Measurements from ENCODE around the gene VILL. TPM values are rescaled to one million over a fixed set of nuclear protein-coding genes. Genes with fewer than 3 reads are reported as not detected.
A peak's percentile ranks its signal among the peaks of the same experiment; 100 is the strongest.

VILL gene
- total and polyA plus RNA-seq, 4 donors: 0.88 to 3.5 (median 1.6) TPM

DNA sequence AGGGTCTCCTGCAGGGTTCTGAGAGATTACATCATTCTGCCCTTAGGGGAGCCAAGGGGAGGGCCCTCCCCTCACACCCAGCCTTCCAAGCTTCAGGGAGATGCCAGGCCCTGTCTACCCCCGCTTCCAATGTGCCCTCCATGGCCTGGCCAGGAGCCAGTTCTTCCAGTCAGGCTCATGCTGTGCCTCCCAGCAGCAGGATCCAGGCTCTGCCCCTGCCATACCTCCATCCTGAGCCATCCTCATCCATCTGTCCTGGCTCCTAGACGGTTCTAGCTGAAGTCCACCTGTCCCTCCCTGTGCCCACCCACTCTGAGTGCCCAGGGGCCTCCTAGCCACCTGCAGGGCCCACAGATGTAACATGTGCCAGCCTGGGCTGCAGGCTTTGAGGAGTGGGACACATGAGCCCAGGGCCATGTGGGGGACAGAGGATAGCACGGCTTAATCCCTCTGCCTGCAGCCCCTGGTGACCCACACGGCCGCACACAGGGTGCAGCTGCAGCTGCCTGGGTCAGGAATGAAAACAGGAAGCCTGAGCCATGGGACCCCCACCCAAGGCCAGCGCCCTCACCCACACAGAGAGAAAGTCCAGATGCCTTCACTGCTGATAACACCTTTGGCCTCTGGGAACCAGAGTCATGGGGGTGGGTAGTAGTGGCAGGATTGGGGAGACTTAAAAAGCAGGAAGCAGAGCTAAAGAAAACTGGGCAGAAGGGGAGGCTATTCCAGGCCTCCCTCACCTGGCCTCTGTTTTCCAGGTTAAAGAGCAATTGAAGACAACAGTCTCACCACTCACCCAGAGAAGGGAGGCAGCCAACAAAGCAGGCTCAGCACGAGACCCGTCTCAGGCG lies 27.1 kb downstream of the VILL start:
- DNase-seq (ENCODE audit: low spot score): no peak
- Histone ChIP-seq H3K4me1 (ENCODE audit: control insufficient read depth in 4 of 4, insufficient read depth in 4 of 4, low read length in 3 of 4) (peaks cover 0 to 2% (median 0%) of the 10 kb centered on the region in 4 donors), H3K27me3 (ENCODE audit: control insufficient read depth in 4 of 4, insufficient read depth in 4 of 4, low read length in 3 of 4) (no peaks in the 10 kb centered on the region), H3K9ac (ENCODE audit: low read depth in 1 of 2, low read length in 2 of 2) (no peak overlapping the region), H3K9me3 (ENCODE audit: control insufficient read depth in 4 of 4, low read length in 3 of 4) (peaks cover 0 to 2% (median 0%) of the 10 kb centered on the region in 4 donors), H3K27ac (ENCODE audit: low read depth in 1 of 2, low read length in 2 of 2) (no peak overlapping the region), H3K4me3 (ENCODE audit: low read depth in 1 of 3, low read length in 3 of 3) (no peak overlapping the region), H3K36me3 (ENCODE audit: control insufficient read depth in 4 of 4, insufficient read depth in 3 of 4, low read depth in 1 of 4, low read length in 3 of 4) (peaks cover 4 to 19% (median 13%) of the 10 kb centered on the region in 4 donors)
- WGBS: 82% methylated on average over 9 of the region's 9 CpGs
- TF ChIP-seq YY1 (IDR thresholded peaks at IDR 0.05) (no peak), FOXA2 (IDR thresholded peaks at IDR 0.05) (no peak)

DNA sequence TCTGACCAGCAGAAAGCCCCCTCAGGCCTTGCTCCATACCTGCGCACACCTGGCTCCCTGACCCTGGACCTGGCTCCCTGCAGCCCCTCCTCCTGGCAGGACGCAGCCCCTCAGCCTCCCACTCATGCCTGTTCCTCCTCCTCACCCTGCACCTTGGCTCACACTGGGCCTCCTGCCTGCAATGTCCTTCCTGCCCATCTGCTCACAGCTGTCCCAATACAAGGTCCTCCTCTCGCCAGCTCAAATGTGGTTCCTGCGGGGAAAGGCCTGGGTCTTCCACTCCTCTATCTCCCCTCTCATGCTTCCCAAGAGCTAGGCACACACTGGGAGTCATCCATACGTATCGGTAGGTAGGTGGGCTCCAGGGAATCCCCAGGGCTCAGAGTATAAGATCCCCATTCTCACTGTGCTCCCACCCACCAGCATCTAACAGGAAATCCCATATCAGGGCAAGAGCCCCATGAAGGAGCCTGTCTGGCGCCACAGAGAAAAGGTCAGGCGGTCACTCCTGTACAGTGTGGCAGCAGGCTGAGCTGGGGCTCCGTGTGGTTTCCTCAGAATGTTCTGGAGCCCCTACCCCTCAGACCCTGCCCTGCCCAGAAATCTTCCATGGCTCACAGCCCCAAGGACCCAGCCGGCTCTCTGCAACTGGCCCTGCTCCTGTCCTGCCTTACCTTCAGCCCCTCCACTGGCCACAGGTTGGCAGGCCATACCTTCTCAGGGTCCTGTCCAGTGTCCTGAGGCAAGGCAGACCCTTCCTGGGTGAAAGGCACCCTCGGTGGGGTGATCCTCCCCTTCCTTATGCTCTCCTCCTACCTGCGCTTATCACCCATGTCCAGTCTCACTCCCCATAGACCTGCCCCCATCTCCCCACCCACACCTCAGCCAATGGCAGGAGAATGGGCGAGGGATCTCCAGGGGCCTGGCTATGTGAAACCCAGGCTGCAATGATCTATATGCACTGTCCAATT lies 28.0 kb downstream of the VILL start:
- no peaks in the 10 kb centered on the region for H3K27me3 ChIP-seq (ENCODE audit: control insufficient read depth in 4 of 4, insufficient read depth in 4 of 4, low read length in 3 of 4)
- TF ChIP-seq EGR1 (IDR thresholded peaks at IDR 0.05; ENCODE audit: low read depth in 2 of 2): no peak
- TF ChIP-seq HNF4G (IDR thresholded peaks at IDR 0.05): no peak
- no peak for TF ChIP-seq FOXA2 (IDR thresholded peaks at IDR 0.05)
- no peak for TF ChIP-seq SP1 (IDR thresholded peaks at IDR 0.05)
- TF ChIP-seq NR2F2 (IDR thresholded peaks at IDR 0.05): no peak
- TF ChIP-seq, protein P1, sequence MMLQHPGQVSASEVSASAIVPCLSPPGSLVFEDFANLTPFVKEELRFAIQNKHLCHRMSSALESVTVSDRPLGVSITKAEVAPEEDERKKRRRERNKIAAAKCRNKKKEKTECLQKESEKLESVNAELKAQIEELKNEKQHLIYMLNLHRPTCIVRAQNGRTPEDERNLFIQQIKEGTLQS (IDR thresholded peaks at IDR 0.05): no peak
- no peak for TF ChIP-seq JUND (IDR thresholded peaks at IDR 0.05)
- TF ChIP-seq FOXA1 (IDR thresholded peaks at IDR 0.05): no peak
- no peak for TF ChIP-seq YY1 (IDR thresholded peaks at IDR 0.05)
- no peak for TF ChIP-seq TAF1 (conservative IDR thresholded peaks at IDR 0.05)
- no peak for TF ChIP-seq GABPA (IDR thresholded peaks at IDR 0.05 in 1 of 2, conservative IDR thresholded peaks at IDR 0.05 in 1 of 2)
- TF ChIP-seq, protein P2, sequence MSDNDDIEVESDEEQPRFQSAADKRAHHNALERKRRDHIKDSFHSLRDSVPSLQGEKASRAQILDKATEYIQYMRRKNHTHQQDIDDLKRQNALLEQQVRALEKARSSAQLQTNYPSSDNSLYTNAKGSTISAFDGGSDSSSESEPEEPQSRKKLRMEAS (IDR thresholded peaks at IDR 0.05): no peak
- TF ChIP-seq RXRA (IDR thresholded peaks at IDR 0.05): no peak
- TF ChIP-seq, protein P3, sequence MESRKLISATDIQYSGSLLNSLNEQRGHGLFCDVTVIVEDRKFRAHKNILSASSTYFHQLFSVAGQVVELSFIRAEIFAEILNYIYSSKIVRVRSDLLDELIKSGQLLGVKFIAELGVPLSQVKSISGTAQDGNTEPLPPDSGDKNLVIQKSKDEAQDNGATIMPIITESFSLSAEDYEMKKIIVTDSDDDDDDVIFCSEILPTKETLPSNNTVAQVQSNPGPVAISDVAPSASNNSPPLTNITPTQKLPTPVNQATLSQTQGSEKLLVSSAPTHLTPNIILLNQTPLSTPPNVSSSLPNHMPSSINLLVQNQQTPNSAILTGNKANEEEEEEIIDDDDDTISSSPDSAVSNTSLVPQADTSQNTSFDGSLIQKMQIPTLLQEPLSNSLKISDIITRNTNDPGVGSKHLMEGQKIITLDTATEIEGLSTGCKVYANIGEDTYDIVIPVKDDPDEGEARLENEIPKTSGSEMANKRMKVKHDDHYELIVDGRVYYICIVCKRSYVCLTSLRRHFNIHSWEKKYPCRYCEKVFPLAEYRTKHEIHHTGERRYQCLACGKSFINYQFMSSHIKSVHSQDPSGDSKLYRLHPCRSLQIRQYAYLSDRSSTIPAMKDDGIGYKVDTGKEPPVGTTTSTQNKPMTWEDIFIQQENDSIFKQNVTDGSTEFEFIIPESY (IDR thresholded peaks at IDR 0.05): no peak
- TF ChIP-seq, protein P4, sequence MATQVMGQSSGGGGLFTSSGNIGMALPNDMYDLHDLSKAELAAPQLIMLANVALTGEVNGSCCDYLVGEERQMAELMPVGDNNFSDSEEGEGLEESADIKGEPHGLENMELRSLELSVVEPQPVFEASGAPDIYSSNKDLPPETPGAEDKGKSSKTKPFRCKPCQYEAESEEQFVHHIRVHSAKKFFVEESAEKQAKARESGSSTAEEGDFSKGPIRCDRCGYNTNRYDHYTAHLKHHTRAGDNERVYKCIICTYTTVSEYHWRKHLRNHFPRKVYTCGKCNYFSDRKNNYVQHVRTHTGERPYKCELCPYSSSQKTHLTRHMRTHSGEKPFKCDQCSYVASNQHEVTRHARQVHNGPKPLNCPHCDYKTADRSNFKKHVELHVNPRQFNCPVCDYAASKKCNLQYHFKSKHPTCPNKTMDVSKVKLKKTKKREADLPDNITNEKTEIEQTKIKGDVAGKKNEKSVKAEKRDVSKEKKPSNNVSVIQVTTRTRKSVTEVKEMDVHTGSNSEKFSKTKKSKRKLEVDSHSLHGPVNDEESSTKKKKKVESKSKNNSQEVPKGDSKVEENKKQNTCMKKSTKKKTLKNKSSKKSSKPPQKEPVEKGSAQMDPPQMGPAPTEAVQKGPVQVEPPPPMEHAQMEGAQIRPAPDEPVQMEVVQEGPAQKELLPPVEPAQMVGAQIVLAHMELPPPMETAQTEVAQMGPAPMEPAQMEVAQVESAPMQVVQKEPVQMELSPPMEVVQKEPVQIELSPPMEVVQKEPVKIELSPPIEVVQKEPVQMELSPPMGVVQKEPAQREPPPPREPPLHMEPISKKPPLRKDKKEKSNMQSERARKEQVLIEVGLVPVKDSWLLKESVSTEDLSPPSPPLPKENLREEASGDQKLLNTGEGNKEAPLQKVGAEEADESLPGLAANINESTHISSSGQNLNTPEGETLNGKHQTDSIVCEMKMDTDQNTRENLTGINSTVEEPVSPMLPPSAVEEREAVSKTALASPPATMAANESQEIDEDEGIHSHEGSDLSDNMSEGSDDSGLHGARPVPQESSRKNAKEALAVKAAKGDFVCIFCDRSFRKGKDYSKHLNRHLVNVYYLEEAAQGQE (IDR thresholded peaks at IDR 0.05): no peak
- no peak for TF ChIP-seq HNF4A (conservative IDR thresholded peaks at IDR 0.05)
- no peak for TF ChIP-seq RAD21 (IDR thresholded peaks at IDR 0.05)
- no peak for TF ChIP-seq CTCF (IDR thresholded peaks at IDR 0.05; ENCODE audit: low read depth, low read length, missing input control)
- H3K9ac ChIP-seq (ENCODE audit: low read depth in 1 of 2, low read length in 2 of 2): no peak overlapping the region
- peaks cover 0 to 11% (median 4%) of the 10 kb centered on the region in 4 donors for H3K4me1 ChIP-seq (ENCODE audit: control insufficient read depth in 4 of 4, insufficient read depth in 4 of 4, low read length in 3 of 4)
- H3K27ac ChIP-seq (ENCODE audit: low read depth in 1 of 2, low read length in 2 of 2): peak overlapping the region in 1 of 2 donors; percentile 9
- peaks cover 0 to 2% (median 0%) of the 10 kb centered on the region in 4 donors for H3K9me3 ChIP-seq (ENCODE audit: control insufficient read depth in 4 of 4, low read length in 3 of 4)
- no peak for DNase-seq (ENCODE audit: low spot score)
- WGBS: 86% methylated on average over 13 of the region's 13 CpGs
- no peak overlapping the region for H3K4me3 ChIP-seq (ENCODE audit: low read depth in 1 of 3, low read length in 3 of 3)
- H3K36me3 ChIP-seq (ENCODE audit: control insufficient read depth in 4 of 4, insufficient read depth in 3 of 4, low read depth in 1 of 4, low read length in 3 of 4): peaks cover 4 to 19% (median 13%) of the 10 kb centered on the region in 4 donors

All from liver (tissue), 9 donors.